Endothelial cell of umbilical vein (primary cell): Measurements from ENCODE around the gene GGTLC1. TPM values are rescaled to one million over a fixed set of nuclear protein-coding genes. Genes with fewer than 3 reads are reported as not detected.

Source experiments
- BruUV-seq: library from RNA; stranded (reverse); fragments of 400-500 nt; replicated peaks from 2 replicates; lab custom pipeline; 2021; lab: Mats Ljungman, UMichigan
- CTCF ChIA-PET: fragments of 300-600, 350-600 bp; sonication (Branson Sonifier 250); formaldehyde crosslinking; loops from one replicate; lab custom pipeline; 2021; ENCODE audit warnings: antibody characterized with exemption, inconsistent platforms; lab: Charles Lee
- POLR2A ChIA-PET: fragments of 300-600, 350-600 bp; sonication (Branson Sonifier 250); formaldehyde crosslinking; loops from one replicate; lab custom pipeline; 2021; ENCODE audit warnings: antibody characterized with exemption, inconsistent platforms; lab: Charles Lee
- DNase-seq: peaks from one replicate; pipeline ENCODE4 v3.0.0-alpha.2; 2011; ENCODE audit warnings: low read depth, low spot score
- FAIRE-seq: peaks from 2 replicates; lab custom pipeline; 2011; peaks lifted over from hg19 to GRCh38; lab: Jason Lieb, UNC
- H2AFZ ChIP-seq: 2 replicates; pipeline ENCODE4 v1.6.0; 2012; ENCODE audit warnings: low read depth, low read length, control low read depth, inconsistent platforms
- H3K27ac ChIP-seq: 2 replicates; pipeline ENCODE4 v1.5.1; 2011; ENCODE audit warnings: low read depth, mild to moderate bottlenecking, control low read depth, low read length, moderate library complexity; ENCODE audit not compliant: insufficient read depth
- H3K27me3 ChIP-seq, 2 experiments: 2 replicates each; pipeline versions ENCODE4 v1.6.0 to v1.6.1; 2011; ENCODE audit warnings: low read length in 2 of 2, mixed read lengths in 1 of 2; ENCODE audit not compliant: control insufficient read depth in 2 of 2, insufficient read depth in 2 of 2
- H3K36me3 ChIP-seq, 2 experiments: 2 replicates in 1 of 2; 3 replicates in 1 of 2; pipeline ENCODE4 v1.5.1; 2011; ENCODE audit warnings: low read length in 2 of 2, mild to moderate bottlenecking in 1 of 2, moderate library complexity in 1 of 2; ENCODE audit not compliant: control insufficient read depth in 2 of 2, insufficient read depth in 2 of 2; ENCODE audit errors: extremely low read depth in 1 of 2
- H3K4me1 ChIP-seq: 3 replicates; pipeline ENCODE4 v1.5.1; 2011; ENCODE audit warnings: mild to moderate bottlenecking, low read length; ENCODE audit not compliant: control insufficient read depth, insufficient read depth; ENCODE audit errors: extremely low read depth
- H3K4me2 ChIP-seq: 2 replicates; pipeline ENCODE4 v1.6.1; 2011; ENCODE audit warnings: low read length, control low read depth, mixed read lengths; ENCODE audit not compliant: insufficient read depth
- H3K4me3 ChIP-seq, 3 experiments: fragments of 200-600 bp in 1 of 3; sonication (generic), shearing (Covaris generic) in 1 of 3; replicated peaks in 1 of 3; 2 replicates each; pipeline ENCODE4 v1.5.1; 2011 to 2016; ENCODE audit warnings: control low read depth in 3 of 3, low read length in 3 of 3, mild to moderate bottlenecking in 2 of 3, inconsistent platforms in 1 of 3, low read depth in 1 of 3, moderate library complexity in 1 of 3; ENCODE audit not compliant: insufficient read depth in 1 of 3
- H3K79me2 ChIP-seq: 2 replicates; pipeline ENCODE4 v1.6.0; 2012; ENCODE audit warnings: low read length, inconsistent platforms; ENCODE audit not compliant: control insufficient read depth, insufficient read depth
- H3K9ac ChIP-seq: replicated peaks from 2 replicates; pipeline ENCODE3; 2011; ENCODE audit warnings: low read length, control low read depth; ENCODE audit not compliant: insufficient read depth; ENCODE audit errors: extremely low read depth
- H3K9me1 ChIP-seq: replicated peaks from 3 replicates; pipeline ENCODE4 v1.6.0; 2011; ENCODE audit warnings: mild to moderate bottlenecking, low read length; ENCODE audit not compliant: control insufficient read depth, insufficient read depth; ENCODE audit errors: extremely low read depth
- H3K9me3 ChIP-seq: replicated peaks from 2 replicates; pipeline ENCODE4 v1.5.1; 2012; ENCODE audit warnings: low read length, inconsistent platforms; ENCODE audit not compliant: control insufficient read depth, insufficient read depth
- H4K20me1 ChIP-seq: replicated peaks from 2 replicates; pipeline ENCODE3; 2011; ENCODE audit warnings: mild to moderate bottlenecking, low read length; ENCODE audit not compliant: control insufficient read depth, insufficient read depth; ENCODE audit errors: extremely low read depth
- CTCF ChIP-seq, 2 donors: IDR thresholded peaks; 1 replicate in 1 of 2; 2 replicates in 1 of 2; pipeline ENCODE4 v1.5.1; 2011; ENCODE audit warnings: low read length in 2 of 2, mild to moderate bottlenecking in 2 of 2, moderate library complexity in 2 of 2, control low read depth in 1 of 2, inconsistent platforms in 1 of 2, low read depth in 1 of 2; ENCODE audit not compliant: insufficient read depth in 1 of 2; ENCODE audit errors: extremely low read depth in 1 of 2
- EZH2 ChIP-seq: IDR thresholded peaks from 2 replicates; pipeline ENCODE4 v1.6.1; 2012; ENCODE audit warnings: borderline replicate concordance, low read depth, mild to moderate bottlenecking, moderate library complexity, low read length, inconsistent platforms; ENCODE audit not compliant: severe bottlenecking
- FOS ChIP-seq: IDR thresholded peaks from 2 replicates; pipeline ENCODE4 v1.6.1; 2011; ENCODE audit warnings: mild to moderate bottlenecking, low read length, moderate library complexity, borderline replicate concordance; ENCODE audit not compliant: insufficient read depth
- GATA2 ChIP-seq: IDR thresholded peaks from 2 replicates; pipeline ENCODE4 v1.7.0; 2011; ENCODE audit warnings: low read depth, mild to moderate bottlenecking, moderate library complexity, mixed read lengths, low read length; ENCODE audit not compliant: insufficient read length, insufficient read depth
- JUN ChIP-seq: IDR thresholded peaks from 2 replicates; pipeline ENCODE4 v1.6.1; 2011; ENCODE audit warnings: borderline replicate concordance, low read depth; ENCODE audit not compliant: insufficient read length, insufficient read depth
- MYC ChIP-seq: IDR thresholded peaks from one replicate; pipeline ENCODE4 v1.6.1; 2011; ENCODE audit warnings: mild to moderate bottlenecking, low read depth, low read length
- POLR2A ChIP-seq: IDR thresholded peaks from 2 replicates; pipeline ENCODE4 v1.6.1; 2012; ENCODE audit warnings: low read depth, mild to moderate bottlenecking, control low read depth, low read length
- POLR2AphosphoS5 ChIP-seq: IDR thresholded peaks from 2 replicates; pipeline ENCODE4 v1.6.1; 2012; ENCODE audit warnings: low read depth, mild to moderate bottlenecking, control low read depth, low read length, moderate library complexity; ENCODE audit not compliant: insufficient read depth
- dilution Hi-C: fragments of 300-500 bp; cut with MboI; formaldehyde crosslinking; loops from one replicate; pipeline ENCODE4 v1.15.0; 2019; ENCODE audit warnings: low sequenced_read_pairs; ENCODE audit not compliant: extremely low pct_ligation_motif_present
- intact Hi-C: fragments of 100-400 bp; cut with micrococcal nuclease; formaldehyde crosslinking; loops from one replicate; pipeline ENCODE4 v1.10.0; 2022
- polyA plus RNA-seq, 4 experiments: library from polyadenylated mRNA; depleted of rRNA in 3 of 4; stranded (reverse) in 3 of 4; unstranded in 1 of 4; fragments of >200 nt; gene quantifications; 2 replicates each; pipeline versions ENCODE4 v1.2.1 to v1.2.3, GENCODE V29; 2011 to 2012; ENCODE audit warnings: missing spikeins in 1 of 4
- total RNA-seq: library from RNA; stranded (reverse); gene quantifications from 2 replicates; pipeline ENCODE4 v1.2.3, GENCODE V29; 2021
- TF ChIP-seq, protein P1 (sequence below): IDR thresholded peaks from 2 replicates; pipeline ENCODE4 v1.6.1; 2011; ENCODE audit not compliant: insufficient read depth, insufficient read length

The GGTLC1 gene
- total and polyA plus RNA-seq, 2 donors (not counting 3 experiments of a cell fraction or from before 2014, with no cell fraction given) = not detected

- intact Hi-C loops = no loop called here
- no peaks in the 10 kb centered on the region for H4K20me1 ChIP-seq
- H3K9me1 ChIP-seq = no peaks in the 10 kb centered on the region
- CTCF ChIA-PET = no interaction called here
- FAIRE-seq (no peak), DNase-seq (no peak)
- H3K9ac ChIP-seq = no peak overlapping the region
- dilution Hi-C loops = no loop called here
- H3K4me1 ChIP-seq = no peaks in the 10 kb centered on the region
- no TSS peak for BruUV-seq
- H3K4me3 ChIP-seq = no peak overlapping the region
- H3K27me3 ChIP-seq = no peaks in the 10 kb centered on the region
- H3K36me3 ChIP-seq = no peaks in the 10 kb centered on the region
- H3K4me2 ChIP-seq = no peak overlapping the region
- H2AFZ ChIP-seq = no peak overlapping the region
- no peaks in the 10 kb centered on the region for H3K79me2 ChIP-seq
- H3K27ac ChIP-seq = no peak overlapping the region
- POLR2A ChIA-PET = no interaction called here
- no peaks in the 10 kb centered on the region for H3K9me3 ChIP-seq
- TF ChIP-seq POLR2AphosphoS5 = no peak
- TF ChIP-seq CTCF (IDR thresholded peaks at IDR 0.05; ENCODE audit: extremely low read depth in 1 of 2, insufficient read depth in 1 of 2, low read depth in 1 of 2, low read length in 2 of 2) = no peak
- no peak for TF ChIP-seq JUN
- no peak for TF ChIP-seq POLR2A
- no peak for TF ChIP-seq GATA2
- TF ChIP-seq EZH2 = no peak
- no peak for TF ChIP-seq MYC
- TF ChIP-seq, protein P1, sequence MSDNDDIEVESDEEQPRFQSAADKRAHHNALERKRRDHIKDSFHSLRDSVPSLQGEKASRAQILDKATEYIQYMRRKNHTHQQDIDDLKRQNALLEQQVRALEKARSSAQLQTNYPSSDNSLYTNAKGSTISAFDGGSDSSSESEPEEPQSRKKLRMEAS = no peak
- TF ChIP-seq FOS = no peak
Observed at GRCh38 chr20:24033565-24033964, 45.0 kb upstream of the GGTLC1 start.
